Measurements from ENCODE around the gene RASD2.

DNA sequence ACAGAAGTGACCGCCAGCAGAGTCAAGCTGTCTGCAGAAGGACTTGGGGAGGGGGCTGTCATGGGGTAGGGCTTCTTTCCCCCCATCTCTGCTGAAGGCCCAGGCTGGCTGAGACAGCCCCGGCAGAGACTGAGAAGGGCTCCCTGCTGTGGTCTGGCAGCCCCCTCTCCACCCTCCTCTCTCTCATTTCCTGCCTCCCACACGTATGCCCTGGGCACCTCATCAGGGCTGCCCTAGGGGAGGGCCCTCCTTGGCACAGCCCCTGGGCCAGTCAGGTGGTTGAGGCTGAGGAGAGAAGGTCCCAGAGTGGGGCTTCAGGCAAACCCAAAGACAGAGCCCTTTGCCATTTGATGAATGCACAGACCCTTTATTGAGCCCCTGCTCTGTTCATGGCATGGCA is 3.6 kb downstream of the RASD2 start:
- TF ChIP-seq, protein P1, sequence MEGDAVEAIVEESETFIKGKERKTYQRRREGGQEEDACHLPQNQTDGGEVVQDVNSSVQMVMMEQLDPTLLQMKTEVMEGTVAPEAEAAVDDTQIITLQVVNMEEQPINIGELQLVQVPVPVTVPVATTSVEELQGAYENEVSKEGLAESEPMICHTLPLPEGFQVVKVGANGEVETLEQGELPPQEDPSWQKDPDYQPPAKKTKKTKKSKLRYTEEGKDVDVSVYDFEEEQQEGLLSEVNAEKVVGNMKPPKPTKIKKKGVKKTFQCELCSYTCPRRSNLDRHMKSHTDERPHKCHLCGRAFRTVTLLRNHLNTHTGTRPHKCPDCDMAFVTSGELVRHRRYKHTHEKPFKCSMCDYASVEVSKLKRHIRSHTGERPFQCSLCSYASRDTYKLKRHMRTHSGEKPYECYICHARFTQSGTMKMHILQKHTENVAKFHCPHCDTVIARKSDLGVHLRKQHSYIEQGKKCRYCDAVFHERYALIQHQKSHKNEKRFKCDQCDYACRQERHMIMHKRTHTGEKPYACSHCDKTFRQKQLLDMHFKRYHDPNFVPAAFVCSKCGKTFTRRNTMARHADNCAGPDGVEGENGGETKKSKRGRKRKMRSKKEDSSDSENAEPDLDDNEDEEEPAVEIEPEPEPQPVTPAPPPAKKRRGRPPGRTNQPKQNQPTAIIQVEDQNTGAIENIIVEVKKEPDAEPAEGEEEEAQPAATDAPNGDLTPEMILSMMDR (IDR thresholded peaks at IDR 0.05), result no peak
- TF ChIP-seq POLR2A (IDR thresholded peaks at IDR 0.05) (no peak), EP300 (IDR thresholded peaks at IDR 0.05) (no peak)
